Endothelial cell of umbilical vein (primary cell): ENCODE measurements around the gene NXPH4. TPM values are rescaled to one million over a fixed set of nuclear protein-coding genes. Genes with fewer than 3 reads are reported as not detected.

Experiments used
- BruUV-seq: library from RNA; stranded (reverse); fragments of 400-500 nt; replicated peaks from 2 replicates; lab custom pipeline; 2021; lab: Mats Ljungman, UMichigan
- CTCF ChIA-PET: fragments of 300-600, 350-600 bp; sonication (Branson Sonifier 250); formaldehyde crosslinking; loops from one replicate; lab custom pipeline; 2021; ENCODE audit warnings: antibody characterized with exemption, inconsistent platforms; lab: Charles Lee
- POLR2A ChIA-PET: fragments of 300-600, 350-600 bp; sonication (Branson Sonifier 250); formaldehyde crosslinking; loops from one replicate; lab custom pipeline; 2021; ENCODE audit warnings: antibody characterized with exemption, inconsistent platforms; lab: Charles Lee
- DNase-seq: peaks from one replicate; pipeline ENCODE4 v3.0.0-alpha.2; 2011; ENCODE audit warnings: low read depth, low spot score
- FAIRE-seq: peaks from 2 replicates; lab custom pipeline; 2011; peaks lifted over from hg19 to GRCh38; lab: Jason Lieb, UNC
- H2AFZ ChIP-seq: 2 replicates; pipeline ENCODE4 v1.6.0; 2012; ENCODE audit warnings: low read depth, low read length, control low read depth, inconsistent platforms
- H3K27ac ChIP-seq: 2 replicates; pipeline ENCODE4 v1.5.1; 2011; ENCODE audit warnings: low read depth, mild to moderate bottlenecking, control low read depth, low read length, moderate library complexity; ENCODE audit not compliant: insufficient read depth
- H3K27me3 ChIP-seq, 2 experiments: 2 replicates each; pipeline versions ENCODE4 v1.6.0 to v1.6.1; 2011; ENCODE audit warnings: low read length in 2 of 2, mixed read lengths in 1 of 2; ENCODE audit not compliant: control insufficient read depth in 2 of 2, insufficient read depth in 2 of 2
- H3K36me3 ChIP-seq, 2 experiments: 2 replicates in 1 of 2; 3 replicates in 1 of 2; pipeline ENCODE4 v1.5.1; 2011; ENCODE audit warnings: low read length in 2 of 2, mild to moderate bottlenecking in 1 of 2, moderate library complexity in 1 of 2; ENCODE audit not compliant: control insufficient read depth in 2 of 2, insufficient read depth in 2 of 2; ENCODE audit errors: extremely low read depth in 1 of 2
- H3K4me1 ChIP-seq: 3 replicates; pipeline ENCODE4 v1.5.1; 2011; ENCODE audit warnings: mild to moderate bottlenecking, low read length; ENCODE audit not compliant: control insufficient read depth, insufficient read depth; ENCODE audit errors: extremely low read depth
- H3K4me2 ChIP-seq: 2 replicates; pipeline ENCODE4 v1.6.1; 2011; ENCODE audit warnings: low read length, control low read depth, mixed read lengths; ENCODE audit not compliant: insufficient read depth
- H3K4me3 ChIP-seq, 3 experiments: fragments of 200-600 bp in 1 of 3; sonication (generic), shearing (Covaris generic) in 1 of 3; replicated peaks in 1 of 3; 2 replicates each; pipeline ENCODE4 v1.5.1; 2011 to 2016; ENCODE audit warnings: control low read depth in 3 of 3, low read length in 3 of 3, mild to moderate bottlenecking in 2 of 3, inconsistent platforms in 1 of 3, low read depth in 1 of 3, moderate library complexity in 1 of 3; ENCODE audit not compliant: insufficient read depth in 1 of 3
- H3K79me2 ChIP-seq: 2 replicates; pipeline ENCODE4 v1.6.0; 2012; ENCODE audit warnings: low read length, inconsistent platforms; ENCODE audit not compliant: control insufficient read depth, insufficient read depth
- H3K9ac ChIP-seq: replicated peaks from 2 replicates; pipeline ENCODE3; 2011; ENCODE audit warnings: low read length, control low read depth; ENCODE audit not compliant: insufficient read depth; ENCODE audit errors: extremely low read depth
- H3K9me1 ChIP-seq: replicated peaks from 3 replicates; pipeline ENCODE4 v1.6.0; 2011; ENCODE audit warnings: mild to moderate bottlenecking, low read length; ENCODE audit not compliant: control insufficient read depth, insufficient read depth; ENCODE audit errors: extremely low read depth
- H3K9me3 ChIP-seq: replicated peaks from 2 replicates; pipeline ENCODE4 v1.5.1; 2012; ENCODE audit warnings: low read length, inconsistent platforms; ENCODE audit not compliant: control insufficient read depth, insufficient read depth
- H4K20me1 ChIP-seq: replicated peaks from 2 replicates; pipeline ENCODE3; 2011; ENCODE audit warnings: mild to moderate bottlenecking, low read length; ENCODE audit not compliant: control insufficient read depth, insufficient read depth; ENCODE audit errors: extremely low read depth
- EZH2 ChIP-seq: IDR thresholded peaks from 2 replicates; pipeline ENCODE4 v1.6.1; 2012; ENCODE audit warnings: borderline replicate concordance, low read depth, mild to moderate bottlenecking, moderate library complexity, low read length, inconsistent platforms; ENCODE audit not compliant: severe bottlenecking
- FOS ChIP-seq: IDR thresholded peaks from 2 replicates; pipeline ENCODE4 v1.6.1; 2011; ENCODE audit warnings: mild to moderate bottlenecking, low read length, moderate library complexity, borderline replicate concordance; ENCODE audit not compliant: insufficient read depth
- GATA2 ChIP-seq: IDR thresholded peaks from 2 replicates; pipeline ENCODE4 v1.7.0; 2011; ENCODE audit warnings: low read depth, mild to moderate bottlenecking, moderate library complexity, mixed read lengths, low read length; ENCODE audit not compliant: insufficient read length, insufficient read depth
- MYC ChIP-seq: IDR thresholded peaks from one replicate; pipeline ENCODE4 v1.6.1; 2011; ENCODE audit warnings: mild to moderate bottlenecking, low read depth, low read length
- POLR2AphosphoS5 ChIP-seq: IDR thresholded peaks from 2 replicates; pipeline ENCODE4 v1.6.1; 2012; ENCODE audit warnings: low read depth, mild to moderate bottlenecking, control low read depth, low read length, moderate library complexity; ENCODE audit not compliant: insufficient read depth
- dilution Hi-C: fragments of 300-500 bp; cut with MboI; formaldehyde crosslinking; loops from one replicate; pipeline ENCODE4 v1.15.0; 2019; ENCODE audit warnings: low sequenced_read_pairs; ENCODE audit not compliant: extremely low pct_ligation_motif_present
- intact Hi-C: fragments of 100-400 bp; cut with micrococcal nuclease; formaldehyde crosslinking; loops from one replicate; pipeline ENCODE4 v1.10.0; 2022
- polyA plus RNA-seq, 4 experiments: library from polyadenylated mRNA; depleted of rRNA in 3 of 4; stranded (reverse) in 3 of 4; unstranded in 1 of 4; fragments of >200 nt; gene quantifications; 2 replicates each; pipeline versions ENCODE4 v1.2.1 to v1.2.3, GENCODE V29; 2011 to 2012; ENCODE audit warnings: missing spikeins in 1 of 4
- total RNA-seq: library from RNA; stranded (reverse); gene quantifications from 2 replicates; pipeline ENCODE4 v1.2.3, GENCODE V29; 2021
- TF ChIP-seq, protein P1 (sequence below): IDR thresholded peaks from 2 replicates; pipeline ENCODE4 v1.6.1; 2011; ENCODE audit not compliant: insufficient read depth, insufficient read length
- TF ChIP-seq, protein P2 (sequence below), 2 donors: IDR thresholded peaks; 1 replicate in 1 of 2; 2 replicates in 1 of 2; pipeline ENCODE4 v1.5.1; 2011; ENCODE audit warnings: low read length in 2 of 2, mild to moderate bottlenecking in 2 of 2, moderate library complexity in 2 of 2, control low read depth in 1 of 2, inconsistent platforms in 1 of 2, low read depth in 1 of 2; ENCODE audit not compliant: insufficient read depth in 1 of 2; ENCODE audit errors: extremely low read depth in 1 of 2

The NXPH4 gene
- total and polyA plus RNA-seq, 2 donors (not counting 3 experiments of a cell fraction or from before 2014, with no cell fraction given), result 0.07 TPM; not detected in 1

DNA sequence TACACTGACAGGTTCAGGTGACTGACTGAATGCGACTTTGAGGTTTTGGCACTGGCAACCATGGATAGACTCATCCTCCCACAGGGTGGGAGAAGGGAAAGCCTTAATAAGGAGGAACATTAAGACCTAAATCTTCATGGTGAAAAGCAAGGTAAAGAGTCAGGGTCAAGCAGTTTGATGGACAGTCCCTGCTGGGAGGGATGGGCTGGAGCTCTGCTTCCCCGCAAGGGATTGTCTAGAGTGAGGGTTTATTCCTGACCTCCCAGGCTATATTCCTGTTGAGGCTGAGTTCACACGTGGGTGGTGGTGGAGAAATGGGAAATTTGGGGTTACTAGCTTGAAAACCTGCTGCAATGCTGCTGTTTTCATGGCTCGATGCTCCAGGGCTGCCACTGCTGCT is 43.8 kb downstream of the NXPH4 start:
- DNase-seq, result no peak
- no peak for FAIRE-seq
- H2AFZ ChIP-seq, result no peak overlapping the region
- TF ChIP-seq EZH2 (no peak), POLR2AphosphoS5 (no peak), GATA2 (no peak), MYC (no peak), FOS (no peak)
- TF ChIP-seq, protein P1, sequence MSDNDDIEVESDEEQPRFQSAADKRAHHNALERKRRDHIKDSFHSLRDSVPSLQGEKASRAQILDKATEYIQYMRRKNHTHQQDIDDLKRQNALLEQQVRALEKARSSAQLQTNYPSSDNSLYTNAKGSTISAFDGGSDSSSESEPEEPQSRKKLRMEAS, result no peak
- TF ChIP-seq, protein P2, sequence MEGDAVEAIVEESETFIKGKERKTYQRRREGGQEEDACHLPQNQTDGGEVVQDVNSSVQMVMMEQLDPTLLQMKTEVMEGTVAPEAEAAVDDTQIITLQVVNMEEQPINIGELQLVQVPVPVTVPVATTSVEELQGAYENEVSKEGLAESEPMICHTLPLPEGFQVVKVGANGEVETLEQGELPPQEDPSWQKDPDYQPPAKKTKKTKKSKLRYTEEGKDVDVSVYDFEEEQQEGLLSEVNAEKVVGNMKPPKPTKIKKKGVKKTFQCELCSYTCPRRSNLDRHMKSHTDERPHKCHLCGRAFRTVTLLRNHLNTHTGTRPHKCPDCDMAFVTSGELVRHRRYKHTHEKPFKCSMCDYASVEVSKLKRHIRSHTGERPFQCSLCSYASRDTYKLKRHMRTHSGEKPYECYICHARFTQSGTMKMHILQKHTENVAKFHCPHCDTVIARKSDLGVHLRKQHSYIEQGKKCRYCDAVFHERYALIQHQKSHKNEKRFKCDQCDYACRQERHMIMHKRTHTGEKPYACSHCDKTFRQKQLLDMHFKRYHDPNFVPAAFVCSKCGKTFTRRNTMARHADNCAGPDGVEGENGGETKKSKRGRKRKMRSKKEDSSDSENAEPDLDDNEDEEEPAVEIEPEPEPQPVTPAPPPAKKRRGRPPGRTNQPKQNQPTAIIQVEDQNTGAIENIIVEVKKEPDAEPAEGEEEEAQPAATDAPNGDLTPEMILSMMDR (IDR thresholded peaks at IDR 0.05; ENCODE audit: extremely low read depth in 1 of 2, insufficient read depth in 1 of 2, low read depth in 1 of 2, low read length in 2 of 2), result no peak
- no peak overlapping the region for H3K4me2 ChIP-seq
- no peaks in the 10 kb centered on the region for H3K79me2 ChIP-seq
- dilution Hi-C loops (no loop called here), intact Hi-C loops (no loop called here)
- H3K4me1 ChIP-seq, result no peaks in the 10 kb centered on the region
- no peaks in the 10 kb centered on the region for H4K20me1 ChIP-seq
- no peaks in the 10 kb centered on the region for H3K9me1 ChIP-seq
- H3K27ac ChIP-seq, result no peak overlapping the region
- H3K9ac ChIP-seq, result no peak overlapping the region
- ChIA-PET CTCF (interaction anchor here (0.9 to 2.0 kb wide), 4 partner anchors 183 to 199 kb away, joined by 3 to 10 read pairs (median 4); partner anchors contain the start of genes GLI1 and INHBE), POLR2A (no interaction called here)
- H3K36me3 ChIP-seq, result peaks cover 0 to 13% of the 10 kb centered on the region in 2 experiments
- BruUV-seq, result no TSS peak
- H3K9me3 ChIP-seq, result no peaks in the 10 kb centered on the region
- no peak overlapping the region for H3K4me3 ChIP-seq
- H3K27me3 ChIP-seq, result no peaks in the 10 kb centered on the region
